Upper lobe of right lung (tissue), 1 donor: ENCODE data around the gene NUTM1. TPM values are rescaled to one million over a fixed set of nuclear protein-coding genes. Genes with fewer than 3 reads are reported as not detected.

ENCODE experiments used
- ATAC-seq: fragments of 200-7000 bp; cut with Tn5 transposase; one replicate; pipeline ENCODE4 v1.9.1; 2020; ENCODE audit warnings: mild to moderate bottlenecking, moderate library complexity
- DNase-seq: peaks from one replicate; pipeline ENCODE4 v3.0.0-alpha.2; 2020
- H3K27ac ChIP-seq: fragments of 200-600 bp; one replicate; pipeline ENCODE4 v1.8.0; 2022
- H3K27me3 ChIP-seq: fragments of 200-600 bp; one replicate; pipeline ENCODE4 v1.8.0; 2022; ENCODE audit warnings: mild to moderate bottlenecking
- H3K36me3 ChIP-seq: fragments of 200-600 bp; one replicate; pipeline ENCODE4 v1.8.0; 2022
- H3K4me1 ChIP-seq: fragments of 200-600 bp; one replicate; pipeline ENCODE4 v1.8.0; 2022
- H3K4me3 ChIP-seq: fragments of 200-600 bp; one replicate; pipeline ENCODE4 v1.8.0; 2022; ENCODE audit warnings: mild to moderate bottlenecking
- H3K9me3 ChIP-seq: fragments of 200-600 bp; one replicate; pipeline ENCODE4 v1.8.0; 2022
- intact Hi-C: fragments of 100-400 bp; cut with DNase I; formaldehyde crosslinking; loops from one replicate; pipeline ENCODE4 v1.11.0; 2022
- long read RNA-seq: library from polyadenylated mRNA; unstranded; transcript quantifications from one replicate; pipeline ENCODE4 v2.0.0, GENCODE V29; 2021
- total RNA-seq: library from RNA; stranded (reverse); fragmentation: NEBNext Ultra II Directional; extraction: Animal tissue kit (Norgen Biotek cat#: 25700); gene quantifications from one replicate; pipeline ENCODE4 v1.2.1, GENCODE V29; 2021
- TF ChIP-seq, protein P1 (sequence below): fragments of 200-600 bp; IDR thresholded peaks from one replicate; pipeline ENCODE4 v1.8.0; 2022; ENCODE audit warnings: antibody characterized with exemption
- donor health status: DM: no; HTN: yes; CAD: no; lungs with severe emphysema.

NUTM1 gene, protein sequence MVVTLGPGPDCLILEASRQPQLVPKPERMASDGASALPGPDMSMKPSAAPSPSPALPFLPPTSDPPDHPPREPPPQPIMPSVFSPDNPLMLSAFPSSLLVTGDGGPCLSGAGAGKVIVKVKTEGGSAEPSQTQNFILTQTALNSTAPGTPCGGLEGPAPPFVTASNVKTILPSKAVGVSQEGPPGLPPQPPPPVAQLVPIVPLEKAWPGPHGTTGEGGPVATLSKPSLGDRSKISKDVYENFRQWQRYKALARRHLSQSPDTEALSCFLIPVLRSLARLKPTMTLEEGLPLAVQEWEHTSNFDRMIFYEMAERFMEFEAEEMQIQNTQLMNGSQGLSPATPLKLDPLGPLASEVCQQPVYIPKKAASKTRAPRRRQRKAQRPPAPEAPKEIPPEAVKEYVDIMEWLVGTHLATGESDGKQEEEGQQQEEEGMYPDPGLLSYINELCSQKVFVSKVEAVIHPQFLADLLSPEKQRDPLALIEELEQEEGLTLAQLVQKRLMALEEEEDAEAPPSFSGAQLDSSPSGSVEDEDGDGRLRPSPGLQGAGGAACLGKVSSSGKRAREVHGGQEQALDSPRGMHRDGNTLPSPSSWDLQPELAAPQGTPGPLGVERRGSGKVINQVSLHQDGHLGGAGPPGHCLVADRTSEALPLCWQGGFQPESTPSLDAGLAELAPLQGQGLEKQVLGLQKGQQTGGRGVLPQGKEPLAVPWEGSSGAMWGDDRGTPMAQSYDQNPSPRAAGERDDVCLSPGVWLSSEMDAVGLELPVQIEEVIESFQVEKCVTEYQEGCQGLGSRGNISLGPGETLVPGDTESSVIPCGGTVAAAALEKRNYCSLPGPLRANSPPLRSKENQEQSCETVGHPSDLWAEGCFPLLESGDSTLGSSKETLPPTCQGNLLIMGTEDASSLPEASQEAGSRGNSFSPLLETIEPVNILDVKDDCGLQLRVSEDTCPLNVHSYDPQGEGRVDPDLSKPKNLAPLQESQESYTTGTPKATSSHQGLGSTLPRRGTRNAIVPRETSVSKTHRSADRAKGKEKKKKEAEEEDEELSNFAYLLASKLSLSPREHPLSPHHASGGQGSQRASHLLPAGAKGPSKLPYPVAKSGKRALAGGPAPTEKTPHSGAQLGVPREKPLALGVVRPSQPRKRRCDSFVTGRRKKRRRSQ
- total RNA-seq = not detected
- long read RNA-seq = 0 reads

DNA sequence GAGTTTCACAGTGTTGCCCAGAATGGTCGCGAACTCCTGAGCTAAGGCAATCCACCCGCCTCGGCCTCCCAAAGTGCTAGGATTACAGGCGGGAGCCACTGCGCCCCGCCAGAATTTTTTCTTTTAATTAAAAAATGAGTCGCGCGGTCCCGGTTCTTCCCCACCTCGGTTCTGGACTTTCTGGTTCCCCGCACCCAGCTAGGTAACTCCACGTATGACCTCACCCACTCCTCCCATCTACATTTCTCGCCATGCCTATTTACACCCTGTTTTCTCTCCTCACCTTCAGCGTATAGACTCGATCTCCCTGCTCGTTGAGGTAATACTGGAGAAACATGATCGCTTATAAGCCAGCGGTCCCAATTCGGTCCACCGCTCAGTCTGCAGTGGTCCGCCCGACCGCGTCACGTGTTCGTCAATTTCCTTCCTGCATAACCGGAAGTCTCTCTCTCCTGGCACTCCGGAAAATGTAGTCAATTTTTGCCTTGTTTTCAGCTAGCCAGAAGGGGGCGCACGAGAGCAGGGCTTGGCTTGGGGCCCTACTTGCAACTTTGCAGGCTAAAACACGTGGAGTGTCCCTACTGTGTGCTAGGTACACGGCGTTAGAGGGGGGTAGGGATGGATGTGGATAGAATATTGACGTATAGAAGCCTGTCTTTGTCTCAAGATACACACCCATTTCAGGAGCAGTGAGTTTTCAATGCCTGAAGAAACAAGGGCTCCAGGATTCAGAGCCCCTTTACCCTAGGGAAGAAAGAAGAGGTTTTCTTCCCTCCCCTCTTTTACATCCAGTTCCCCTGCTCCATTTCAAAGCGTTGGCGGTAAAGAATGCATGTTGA, at the start of gene NUTM1, which contains the start of gene NOP10:
Gene NUTM1, plus strand, starts transcription at position 579 of the 839 bp plus-strand sequence. CDS start 382 bp downstream, outside the sequence.
Gene NOP10, minus strand, starts transcription at position 400 of the 839 bp plus-strand sequence. Its CDS starts 63 bp downstream, at position 337.
- peak within 1 kb of the TSS; percentile 85 for H3K27ac ChIP-seq
- H3K4me3 ChIP-seq = peak within 1 kb of the TSS; percentile 82
- H3K36me3 ChIP-seq = peaks cover 31% of the 10 kb centered on the region
- intact Hi-C loops = no loop called here
- peak; percentile 94 for DNase-seq
- peaks cover 6% of the 10 kb centered on the region for H3K4me1 ChIP-seq
- H3K9me3 ChIP-seq = no peaks in the 10 kb centered on the region
- H3K27me3 ChIP-seq = no peaks in the 10 kb centered on the region
- TF ChIP-seq, protein P1, sequence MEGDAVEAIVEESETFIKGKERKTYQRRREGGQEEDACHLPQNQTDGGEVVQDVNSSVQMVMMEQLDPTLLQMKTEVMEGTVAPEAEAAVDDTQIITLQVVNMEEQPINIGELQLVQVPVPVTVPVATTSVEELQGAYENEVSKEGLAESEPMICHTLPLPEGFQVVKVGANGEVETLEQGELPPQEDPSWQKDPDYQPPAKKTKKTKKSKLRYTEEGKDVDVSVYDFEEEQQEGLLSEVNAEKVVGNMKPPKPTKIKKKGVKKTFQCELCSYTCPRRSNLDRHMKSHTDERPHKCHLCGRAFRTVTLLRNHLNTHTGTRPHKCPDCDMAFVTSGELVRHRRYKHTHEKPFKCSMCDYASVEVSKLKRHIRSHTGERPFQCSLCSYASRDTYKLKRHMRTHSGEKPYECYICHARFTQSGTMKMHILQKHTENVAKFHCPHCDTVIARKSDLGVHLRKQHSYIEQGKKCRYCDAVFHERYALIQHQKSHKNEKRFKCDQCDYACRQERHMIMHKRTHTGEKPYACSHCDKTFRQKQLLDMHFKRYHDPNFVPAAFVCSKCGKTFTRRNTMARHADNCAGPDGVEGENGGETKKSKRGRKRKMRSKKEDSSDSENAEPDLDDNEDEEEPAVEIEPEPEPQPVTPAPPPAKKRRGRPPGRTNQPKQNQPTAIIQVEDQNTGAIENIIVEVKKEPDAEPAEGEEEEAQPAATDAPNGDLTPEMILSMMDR = peak; percentile 99
- peak; percentile 99 for ATAC-seq

DNA sequence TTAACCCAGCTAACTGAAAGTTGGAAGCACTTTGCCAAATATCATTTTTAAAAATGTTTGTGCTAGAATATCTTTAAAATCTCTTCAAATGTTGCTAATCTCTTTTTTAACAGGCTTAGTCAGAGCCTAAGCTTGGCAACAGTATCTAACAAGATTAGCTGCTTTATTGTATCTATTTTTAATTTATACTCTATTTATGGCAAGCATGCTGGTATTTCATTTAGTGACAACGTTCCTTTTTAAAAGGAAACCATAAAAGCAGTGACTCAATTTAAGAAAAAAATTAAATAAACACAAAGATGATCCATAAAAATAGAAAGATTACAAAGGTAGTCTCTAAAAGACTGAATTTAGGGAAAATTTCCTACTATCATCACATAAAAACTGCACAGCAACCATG, 46.1 kb upstream of the NUTM1 start:
- Histone ChIP-seq H3K36me3 (no peaks in the 10 kb centered on the region), H3K27me3 (no peaks in the 10 kb centered on the region), H3K4me3 (no peak overlapping the region), H3K27ac (no peak overlapping the region), H3K9me3 (no peaks in the 10 kb centered on the region), H3K4me1 (no peaks in the 10 kb centered on the region)
- no peak for ATAC-seq
- intact Hi-C loops = no loop called here
- TF ChIP-seq, protein P1 = no peak
- DNase-seq = no peak

DNA sequence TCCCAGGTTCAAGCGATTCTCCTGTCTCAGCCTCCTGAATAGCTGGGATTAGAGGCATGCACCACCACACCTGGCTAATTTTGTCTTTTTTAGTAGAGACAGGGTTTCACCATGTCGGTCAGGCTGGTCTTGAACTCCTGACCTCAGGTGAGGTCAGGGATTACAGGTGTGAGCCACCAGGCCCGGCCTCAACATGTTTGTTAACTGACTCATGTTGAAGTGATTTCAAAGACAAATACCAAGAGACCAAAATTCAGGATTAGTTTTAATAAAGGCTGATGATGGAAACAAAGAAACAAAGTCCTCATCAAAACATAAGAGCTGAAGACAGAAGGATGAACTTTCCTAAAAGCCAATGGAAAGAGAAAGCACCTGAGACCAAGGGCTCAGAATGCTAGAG, 42.1 kb upstream of the NUTM1 start:
- ATAC-seq = no peak
- DNase-seq = no peak
- no peaks in the 10 kb centered on the region for H3K4me1 ChIP-seq
- H3K27me3 ChIP-seq = no peaks in the 10 kb centered on the region
- TF ChIP-seq, protein P1 = no peak
- H3K27ac ChIP-seq = no peak overlapping the region
- H3K4me3 ChIP-seq = no peak overlapping the region
- intact Hi-C loops = no loop called here
- no peaks in the 10 kb centered on the region for H3K9me3 ChIP-seq
- no peaks in the 10 kb centered on the region for H3K36me3 ChIP-seq

DNA sequence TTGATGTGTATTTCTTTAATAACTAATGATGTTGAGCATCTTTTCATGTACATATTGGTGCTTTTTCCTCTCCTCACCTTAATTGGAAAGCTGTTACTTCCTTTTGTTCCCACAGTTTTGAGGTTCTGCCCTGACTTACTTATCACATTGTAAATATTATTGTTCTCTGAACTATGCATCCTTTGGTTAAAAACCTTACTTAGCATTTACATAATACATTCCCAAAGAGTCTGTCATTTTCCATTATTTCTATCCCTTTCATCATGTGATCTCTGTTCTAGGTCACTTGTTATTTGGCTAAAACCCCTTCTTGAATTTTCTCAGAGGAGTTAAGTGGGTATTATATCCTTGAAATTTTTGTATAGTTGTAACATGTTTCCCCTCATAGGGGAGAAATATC, 38.5 kb upstream of the NUTM1 start:
- no peak for ATAC-seq

More for the DNA sequence above, 38.5 kb upstream of the NUTM1 start:
- no peak overlapping the region for H3K27ac ChIP-seq
- no peaks in the 10 kb centered on the region for H3K36me3 ChIP-seq
- no peaks in the 10 kb centered on the region for H3K4me1 ChIP-seq
- no peak overlapping the region for H3K4me3 ChIP-seq
- intact Hi-C loops = no loop called here
- no peaks in the 10 kb centered on the region for H3K27me3 ChIP-seq
- no peaks in the 10 kb centered on the region for H3K9me3 ChIP-seq
- DNase-seq = no peak
- TF ChIP-seq, protein P1 = no peak
